Prostate gland (tissue), 2 donors: Measurements from ENCODE around the gene SCGB1A1.

Source experiments
- POLR2A ChIP-seq: fragments of 450-650 bp; IDR thresholded peaks from one replicate; pipeline ENCODE4 v1.6.1; 2016; ENCODE audit warnings: antibody characterized with exemption, mild to moderate bottlenecking
- TF ChIP-seq, protein P1 (sequence below), 4 experiments: fragments of 200-600 bp in 2 of 4; fragments of 450-650 bp in 2 of 4; sonication (generic) in 2 of 4; IDR thresholded peaks; 1 replicate in 3 of 4; 2 replicates in 1 of 4; pipeline ENCODE4 v1.5.1; 2016 to 2019; ENCODE audit warnings: antibody characterized with exemption in 4 of 4, mild to moderate bottlenecking in 2 of 4, moderate library complexity in 2 of 4

DNA sequence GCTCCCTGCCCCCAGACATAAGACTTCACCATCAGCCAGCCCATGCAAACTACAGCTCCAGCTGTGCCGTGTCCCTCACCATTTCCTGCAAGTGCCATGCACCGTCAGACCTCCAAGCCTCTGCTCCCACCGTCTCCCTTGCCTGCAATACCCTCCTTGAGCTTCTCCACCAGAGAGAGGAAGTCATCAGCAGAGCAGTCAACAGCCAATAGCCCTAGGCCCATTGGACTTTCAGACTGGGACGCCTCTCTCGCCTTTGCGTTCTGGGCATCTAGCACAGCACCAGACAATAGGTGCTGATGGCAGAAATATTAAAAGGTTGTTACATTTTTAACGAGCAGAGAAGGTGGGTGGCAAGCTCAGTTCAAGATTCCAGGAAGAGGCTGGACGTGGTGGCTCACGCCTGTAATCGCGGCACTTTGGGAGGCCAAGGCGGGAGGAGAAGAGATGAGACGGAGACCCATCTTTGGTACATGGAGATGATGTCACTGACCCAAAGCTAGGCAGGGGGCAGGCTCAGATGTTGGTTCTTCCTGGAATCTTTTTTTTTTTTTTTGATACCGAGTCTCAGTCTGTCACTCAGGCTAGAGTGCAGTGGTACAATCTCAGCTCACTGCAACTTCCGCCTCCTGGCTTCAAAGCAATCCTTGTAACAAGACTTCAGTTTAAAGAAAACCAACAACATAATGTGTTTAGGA lies 31.9 kb downstream of the SCGB1A1 start:
- TF ChIP-seq, protein P1, sequence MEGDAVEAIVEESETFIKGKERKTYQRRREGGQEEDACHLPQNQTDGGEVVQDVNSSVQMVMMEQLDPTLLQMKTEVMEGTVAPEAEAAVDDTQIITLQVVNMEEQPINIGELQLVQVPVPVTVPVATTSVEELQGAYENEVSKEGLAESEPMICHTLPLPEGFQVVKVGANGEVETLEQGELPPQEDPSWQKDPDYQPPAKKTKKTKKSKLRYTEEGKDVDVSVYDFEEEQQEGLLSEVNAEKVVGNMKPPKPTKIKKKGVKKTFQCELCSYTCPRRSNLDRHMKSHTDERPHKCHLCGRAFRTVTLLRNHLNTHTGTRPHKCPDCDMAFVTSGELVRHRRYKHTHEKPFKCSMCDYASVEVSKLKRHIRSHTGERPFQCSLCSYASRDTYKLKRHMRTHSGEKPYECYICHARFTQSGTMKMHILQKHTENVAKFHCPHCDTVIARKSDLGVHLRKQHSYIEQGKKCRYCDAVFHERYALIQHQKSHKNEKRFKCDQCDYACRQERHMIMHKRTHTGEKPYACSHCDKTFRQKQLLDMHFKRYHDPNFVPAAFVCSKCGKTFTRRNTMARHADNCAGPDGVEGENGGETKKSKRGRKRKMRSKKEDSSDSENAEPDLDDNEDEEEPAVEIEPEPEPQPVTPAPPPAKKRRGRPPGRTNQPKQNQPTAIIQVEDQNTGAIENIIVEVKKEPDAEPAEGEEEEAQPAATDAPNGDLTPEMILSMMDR (IDR thresholded peaks at IDR 0.05): no peak
- no peak for TF ChIP-seq POLR2A
